ENCODE data around the gene ADORA2A.
A peak's percentile ranks its signal among the peaks of the same experiment; 100 is the strongest.

Gene ADORA2A

GRCh38 chr22:24420072-24420976 is 7.1 kb upstream of the ADORA2A start:
- H3K27ac ChIP-seq, result peak overlapping the region; percentile 4; the same call in 1 of the 2 replicates
- no peak for TF ChIP-seq CTCF (conservative IDR thresholded peaks at IDR 0.05)

GRCh38 chr22:24420977-24421343 is 6.4 kb upstream of the ADORA2A start:
- TF ChIP-seq CTCF (conservative IDR thresholded peaks at IDR 0.05), result no peak
- no peak overlapping the region for H3K27ac ChIP-seq

GRCh38 chr22:24421428-24421931 is 5.9 kb upstream of the ADORA2A start:
- no peak overlapping the region for H3K27ac ChIP-seq
- TF ChIP-seq CTCF (conservative IDR thresholded peaks at IDR 0.05), result 0 out of 2 replicates have a peak, but pooled peaks have one; percentile 22

GRCh38 chr22:24422102-24422665 is 5.2 kb upstream of the ADORA2A start:
- TF ChIP-seq CTCF (conservative IDR thresholded peaks at IDR 0.05), result no peak
- H3K27ac ChIP-seq, result no peak overlapping the region

- peak; percentile 84 for TF ChIP-seq CTCF (conservative IDR thresholded peaks at IDR 0.05)
Measured at GRCh38 chr22:24423519-24424000, 3.8 kb upstream of the ADORA2A start.

GRCh38 chr22:24424001-24424900 is 3.1 kb upstream of the ADORA2A start:
- no peak overlapping the region for H3K27ac ChIP-seq
- TF ChIP-seq CTCF (conservative IDR thresholded peaks at IDR 0.05), result peak; percentile 8

More at GRCh38 chr22:24423519-24424000, 3.8 kb upstream of the ADORA2A start:
- no peak overlapping the region for H3K27ac ChIP-seq

Data from VCaP (cell line).